Activated naive CD4-positive, alpha-beta T cell treated with anti-CD3 and anti-CD28 coated beads for 36 hours (primary cell): Measurements from ENCODE around the gene SLC9B2. TPM values are rescaled to one million over a fixed set of nuclear protein-coding genes. Genes with fewer than 3 reads are reported as not detected.

Experiments
- CTCF ChIA-PET: fragments of 350-600 bp; sonication (Branson Sonifier 250); formaldehyde crosslinking; loops from one replicate; lab custom pipeline; 2021; ENCODE audit warnings: antibody characterized with exemption; lab: Charles Lee
- DNase-seq: peaks from one replicate; pipeline ENCODE4 v3.0.0-alpha.2; 2020
- H3K27ac Mint-ChIP-seq: one replicate; pipeline ENCODE4 v1.8.0; 2021; ENCODE audit warnings: mild to moderate bottlenecking, mixed read lengths
- H3K27me3 Mint-ChIP-seq: one replicate; pipeline ENCODE4 v1.8.0; 2021; ENCODE audit warnings: low read depth, mixed read lengths
- H3K36me3 Mint-ChIP-seq: one replicate; pipeline ENCODE4 v1.8.0; 2021; ENCODE audit warnings: low read depth, mixed read lengths
- H3K4me1 Mint-ChIP-seq: one replicate; pipeline ENCODE4 v1.8.0; 2021; ENCODE audit warnings: low read depth, mixed read lengths
- H3K4me3 Mint-ChIP-seq: one replicate; pipeline ENCODE4 v1.8.0; 2021; ENCODE audit warnings: mild to moderate bottlenecking, moderate library complexity, mixed read lengths
- H3K9me3 Mint-ChIP-seq: one replicate; pipeline ENCODE4 v1.8.0; 2021; ENCODE audit warnings: mixed read lengths
- intact Hi-C: fragments of 100-400 bp; cut with micrococcal nuclease; formaldehyde crosslinking; loops from one replicate; pipeline ENCODE4 v1.15.1; 2023
- total RNA-seq, 2 experiments: library from RNA; stranded (reverse); gene quantifications; one replicate each; pipeline ENCODE4 v1.2.3, GENCODE V29; 2021

Gene SLC9B2
- total RNA-seq, 2 experiments from 2014 or later, result 26.7 to 28.6 TPM

DNA sequence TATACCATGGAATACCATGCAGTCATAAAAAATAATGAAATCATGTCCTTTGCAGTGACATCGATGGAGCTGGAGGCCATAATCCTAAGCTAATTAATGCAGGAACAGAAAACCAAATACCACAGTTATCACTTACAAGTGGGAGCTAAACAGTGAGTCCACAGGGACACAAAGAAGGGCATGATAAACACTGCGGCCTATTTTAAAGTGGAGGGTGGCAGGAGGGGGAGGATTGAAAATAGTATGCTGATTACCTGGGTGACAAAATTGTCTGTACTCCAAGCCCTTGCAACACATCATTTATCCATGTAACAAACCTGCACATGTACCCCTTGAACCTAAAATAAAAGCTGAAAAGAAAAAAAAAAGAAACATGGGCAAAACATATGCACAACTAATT, 40.4 kb downstream of the SLC9B2 start:
- no peak for DNase-seq
- Mint-ChIP-seq H3K27me3 (no peaks in the 10 kb centered on the region), H3K4me1 (no peaks in the 10 kb centered on the region), H3K36me3 (peaks cover 24% of the 10 kb centered on the region), H3K4me3 (no peak overlapping the region), H3K27ac (no peak overlapping the region), H3K9me3 (no peaks in the 10 kb centered on the region)
- intact Hi-C loops, result no loop called here
- CTCF ChIA-PET, result interaction anchor here (0.7 to 0.8 kb wide), 2 partner anchors 9 to 12 kb away, joined by 3 to 6 read pairs; no protein-coding TSS in a partner anchor

DNA sequence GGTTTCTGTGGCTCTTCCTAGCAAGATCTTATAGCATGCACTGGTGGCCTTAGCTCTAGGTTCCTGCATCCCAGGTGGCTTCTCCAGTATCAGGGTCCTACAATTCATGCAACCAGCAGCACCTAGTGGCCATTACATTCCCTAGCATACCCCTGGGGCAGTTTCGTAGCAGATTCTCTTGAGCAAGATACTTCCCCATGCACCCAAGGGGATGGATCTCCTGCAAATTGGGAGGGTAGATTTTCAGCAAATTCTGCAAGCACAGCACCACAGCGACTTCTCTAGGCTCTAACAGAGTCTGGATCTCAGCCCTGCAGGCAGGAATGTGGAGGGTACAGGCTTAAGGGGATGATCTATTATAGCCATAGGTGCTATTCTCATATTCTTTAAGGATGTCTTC, 44.0 kb downstream of the SLC9B2 start:
- Mint-ChIP-seq H3K4me3 (no peak overlapping the region), H3K4me1 (no peaks in the 10 kb centered on the region), H3K27me3 (no peaks in the 10 kb centered on the region), H3K9me3 (no peaks in the 10 kb centered on the region), H3K27ac (no peak overlapping the region), H3K36me3 (peaks cover 34% of the 10 kb centered on the region)
- intact Hi-C loops, result no loop called here
- CTCF ChIA-PET, result interaction anchor here (0.8 to 1.3 kb wide), 3 partner anchors 12 to 67 kb away, joined by 3 to 5 read pairs (median 4); partner anchors contain the start of gene BDH2
- DNase-seq, result peak; percentile 25

DNA sequence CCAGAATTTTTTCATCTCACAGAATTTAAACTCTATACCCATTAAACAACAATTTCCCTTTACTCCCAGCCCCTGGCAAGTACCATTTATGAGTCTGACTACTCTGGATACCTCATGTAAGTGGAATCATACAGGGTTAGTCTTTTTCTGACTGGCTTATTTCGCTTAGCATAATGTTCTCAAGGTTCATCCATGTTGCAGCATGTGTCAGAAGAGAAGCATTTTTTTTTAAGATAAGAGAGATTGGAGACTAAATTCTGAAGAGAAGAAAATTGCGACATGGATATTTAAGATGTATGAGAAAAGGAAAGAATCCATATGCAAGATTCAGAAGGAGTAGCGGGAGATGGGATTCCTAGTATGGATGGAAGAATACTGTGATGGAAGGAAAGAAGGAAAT, 45.8 kb downstream of the SLC9B2 start:
- H3K27ac Mint-ChIP-seq, result no peak overlapping the region
- no peaks in the 10 kb centered on the region for H3K9me3 Mint-ChIP-seq
- peaks cover 6% of the 10 kb centered on the region for H3K4me1 Mint-ChIP-seq
- DNase-seq, result no peak
- H3K27me3 Mint-ChIP-seq, result no peaks in the 10 kb centered on the region
- H3K36me3 Mint-ChIP-seq, result peaks cover 24% of the 10 kb centered on the region
- H3K4me3 Mint-ChIP-seq, result no peak overlapping the region
- intact Hi-C loops, result no loop called here
- CTCF ChIA-PET, result no interaction called here

DNA sequence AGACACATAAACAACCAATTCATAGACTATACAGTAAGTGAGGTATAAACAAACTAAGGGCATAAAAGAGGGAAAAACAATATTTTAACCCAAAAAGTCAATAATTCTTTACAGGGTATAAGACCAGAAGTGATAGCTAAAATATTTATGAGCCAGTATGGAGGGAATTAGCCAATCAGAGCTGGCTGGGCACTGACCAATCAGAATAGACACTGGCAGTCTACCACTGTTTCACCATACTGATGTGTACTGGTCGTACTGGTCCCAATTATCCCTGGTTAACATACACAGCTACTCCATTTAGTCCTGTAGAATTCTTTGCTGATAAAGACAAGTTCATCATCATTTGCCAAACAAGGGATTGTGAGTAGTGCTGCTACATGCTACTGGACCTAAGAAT, 47.3 kb downstream of the SLC9B2 start:
- peaks cover 9% of the 10 kb centered on the region for H3K4me1 Mint-ChIP-seq
- H3K9me3 Mint-ChIP-seq, result no peaks in the 10 kb centered on the region
- H3K4me3 Mint-ChIP-seq, result no peak overlapping the region
- intact Hi-C loops, result no loop called here
- H3K27me3 Mint-ChIP-seq, result no peaks in the 10 kb centered on the region
- no peak overlapping the region for H3K27ac Mint-ChIP-seq
- CTCF ChIA-PET, result interaction anchor here (1.0 to 3.5 kb wide), 3 partner anchors 18 to 70 kb away, joined by 3 to 11 read pairs (median 4); partner anchors contain the start of gene BDH2
- no peak for DNase-seq
- peaks cover 16% of the 10 kb centered on the region for H3K36me3 Mint-ChIP-seq

DNA sequence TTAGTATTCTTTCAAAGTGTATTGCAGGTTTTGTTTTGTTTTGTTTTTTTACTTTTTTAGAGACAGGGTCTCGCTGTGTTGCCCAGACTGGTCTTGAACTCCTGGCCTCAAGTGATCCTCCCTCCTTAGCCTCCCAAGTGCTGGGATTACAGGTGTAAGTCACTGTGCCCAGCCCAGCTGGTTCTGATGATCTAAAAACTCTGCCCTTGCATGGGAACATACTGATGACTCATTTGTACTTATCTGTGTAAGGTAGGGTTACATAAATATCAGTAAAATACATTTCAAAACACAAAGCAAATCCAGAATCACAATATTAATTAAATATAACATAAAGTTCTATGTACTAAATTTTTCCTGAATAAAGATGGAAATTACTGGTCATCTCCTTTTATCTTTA, 49.7 kb downstream of the SLC9B2 start:
- CTCF ChIA-PET, result interaction anchor here (3.5 kb wide), 1 partner anchor 64 kb away, joined by 11 read pairs; no protein-coding TSS in a partner anchor
- no peak overlapping the region for H3K4me3 Mint-ChIP-seq
- H3K27ac Mint-ChIP-seq, result no peak overlapping the region
- H3K36me3 Mint-ChIP-seq, result peaks cover 14% of the 10 kb centered on the region
- H3K27me3 Mint-ChIP-seq, result no peaks in the 10 kb centered on the region
- H3K4me1 Mint-ChIP-seq, result peaks cover 9% of the 10 kb centered on the region
- H3K9me3 Mint-ChIP-seq, result no peaks in the 10 kb centered on the region
- no peak for DNase-seq
- intact Hi-C loops, result no loop called here

DNA sequence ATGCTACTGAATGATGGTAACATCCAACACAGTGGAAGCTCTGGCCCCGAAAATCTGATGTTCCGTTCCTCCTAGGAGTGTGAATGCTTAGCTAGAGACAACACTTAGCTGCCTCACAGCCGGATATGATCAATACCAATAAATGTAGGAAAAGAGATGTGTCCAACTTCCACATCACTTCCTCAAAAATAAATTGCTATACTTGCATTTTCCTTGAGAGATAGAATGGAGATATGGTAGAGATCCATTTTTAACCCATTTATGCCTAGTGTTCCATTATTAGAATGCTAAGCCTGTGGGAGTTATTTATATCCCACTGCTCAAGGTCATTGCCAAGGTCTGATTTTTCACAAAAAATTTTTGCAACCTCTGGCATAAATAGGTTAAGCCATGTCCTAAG, 51.6 kb downstream of the SLC9B2 start:
- Mint-ChIP-seq H3K4me3 (no peak overlapping the region), H3K9me3 (no peaks in the 10 kb centered on the region), H3K27me3 (no peaks in the 10 kb centered on the region), H3K27ac (no peak overlapping the region), H3K36me3 (peaks cover 6% of the 10 kb centered on the region), H3K4me1 (peaks cover 14% of the 10 kb centered on the region)
- intact Hi-C loops, result no loop called here
- CTCF ChIA-PET, result interaction anchor here (1.1 kb wide), 1 partner anchor 67 kb away, joined by 7 read pairs; no protein-coding TSS in a partner anchor
- DNase-seq, result no peak

DNA sequence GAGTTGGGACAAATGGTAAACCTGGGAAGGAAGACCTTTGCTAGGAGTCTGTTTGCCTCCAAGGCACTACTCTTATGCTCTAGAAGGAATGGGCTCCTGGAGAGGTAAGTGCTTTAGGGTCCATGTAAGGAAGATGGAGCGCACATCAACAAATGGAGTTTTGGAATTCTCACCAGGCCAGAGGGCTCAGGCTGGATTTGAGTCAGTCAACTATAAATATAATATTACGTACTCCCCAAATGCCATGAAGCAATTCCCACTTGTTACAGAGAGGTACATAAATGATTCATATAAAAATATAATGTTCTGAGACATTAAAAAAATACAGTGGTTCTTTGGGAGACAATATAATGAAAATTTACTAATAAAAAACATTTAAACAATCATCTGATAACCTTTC, 55.4 kb downstream of the SLC9B2 start:
- DNase-seq, result no peak
- H3K27me3 Mint-ChIP-seq, result no peaks in the 10 kb centered on the region
- H3K4me3 Mint-ChIP-seq, result no peak overlapping the region
- H3K27ac Mint-ChIP-seq, result no peak overlapping the region
- intact Hi-C loops, result no loop called here
- CTCF ChIA-PET, result no interaction called here
- no peaks in the 10 kb centered on the region for H3K9me3 Mint-ChIP-seq
- H3K4me1 Mint-ChIP-seq, result peaks cover 26% of the 10 kb centered on the region
- H3K36me3 Mint-ChIP-seq, result peaks cover 5% of the 10 kb centered on the region

DNA sequence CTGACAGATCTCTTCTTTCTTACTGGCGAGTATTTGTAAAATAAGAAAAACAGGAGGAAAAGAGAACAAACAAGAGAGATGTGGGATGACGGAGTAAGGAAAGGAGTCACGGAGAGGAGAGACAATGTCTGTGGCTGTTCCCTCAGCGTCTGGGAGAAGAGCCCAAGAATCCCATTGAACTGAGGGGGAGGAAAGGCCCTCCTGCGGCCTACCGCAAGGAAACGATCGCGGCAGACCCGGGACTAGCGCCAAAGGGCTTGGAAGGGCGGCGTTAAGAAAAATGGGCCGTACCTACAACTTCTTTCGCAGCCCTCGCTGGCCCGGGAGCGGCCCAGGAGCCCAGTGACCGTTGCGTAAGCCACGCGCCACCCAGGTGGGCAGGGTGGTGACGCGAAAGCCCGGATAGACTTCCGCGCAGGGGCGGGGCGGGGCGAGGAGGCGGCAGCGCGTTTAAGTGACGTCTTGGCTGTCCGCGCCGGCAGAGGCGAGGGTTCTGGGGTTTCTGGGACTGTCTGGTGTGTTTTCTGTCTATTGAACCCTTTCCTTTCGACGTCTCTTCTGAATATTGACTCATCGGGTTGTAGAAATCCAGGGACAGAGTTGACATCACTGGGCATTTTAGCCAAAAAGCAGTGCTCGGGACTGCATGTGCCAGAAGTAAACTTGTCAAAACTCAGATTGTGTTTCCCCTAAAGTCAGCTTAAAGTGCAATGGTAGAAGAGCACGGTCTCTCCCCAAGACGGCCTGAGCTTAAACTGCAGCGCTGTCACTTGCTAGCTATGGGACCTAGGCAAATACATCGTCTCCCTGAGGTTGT, 57.0 kb downstream of the SLC9B2 start, which contains the start of gene SLC9B1:
SLC9B1 (minus strand) TSS at position 398 of the 817 bp plus-strand sequence. CDS start 27,994 bp downstream, outside the sequence.
- CTCF ChIA-PET, result interaction anchor here (0.5 to 1.5 kb wide), 5 partner anchors 9 to 584 kb away, joined by 3 to 4 read pairs (median 3); partner anchors contain the start of gene BDH2
- H3K4me1 Mint-ChIP-seq, result peaks cover 20% of the 10 kb centered on the region
- peak within 1 kb of the TSS; percentile 97 for H3K27ac Mint-ChIP-seq
- H3K36me3 Mint-ChIP-seq, result no peaks in the 10 kb centered on the region
- intact Hi-C loops, result loop anchor here (1.0 kb wide), 9 partner anchors 56 to 674 kb away; partner anchors contain the start of genes BDH2, CENPE, MANBA and SLC39A8
- no peaks in the 10 kb centered on the region for H3K9me3 Mint-ChIP-seq
- no peaks in the 10 kb centered on the region for H3K27me3 Mint-ChIP-seq
- DNase-seq, result peak; percentile 96
- H3K4me3 Mint-ChIP-seq, result peak within 1 kb of the TSS; percentile 96

DNA sequence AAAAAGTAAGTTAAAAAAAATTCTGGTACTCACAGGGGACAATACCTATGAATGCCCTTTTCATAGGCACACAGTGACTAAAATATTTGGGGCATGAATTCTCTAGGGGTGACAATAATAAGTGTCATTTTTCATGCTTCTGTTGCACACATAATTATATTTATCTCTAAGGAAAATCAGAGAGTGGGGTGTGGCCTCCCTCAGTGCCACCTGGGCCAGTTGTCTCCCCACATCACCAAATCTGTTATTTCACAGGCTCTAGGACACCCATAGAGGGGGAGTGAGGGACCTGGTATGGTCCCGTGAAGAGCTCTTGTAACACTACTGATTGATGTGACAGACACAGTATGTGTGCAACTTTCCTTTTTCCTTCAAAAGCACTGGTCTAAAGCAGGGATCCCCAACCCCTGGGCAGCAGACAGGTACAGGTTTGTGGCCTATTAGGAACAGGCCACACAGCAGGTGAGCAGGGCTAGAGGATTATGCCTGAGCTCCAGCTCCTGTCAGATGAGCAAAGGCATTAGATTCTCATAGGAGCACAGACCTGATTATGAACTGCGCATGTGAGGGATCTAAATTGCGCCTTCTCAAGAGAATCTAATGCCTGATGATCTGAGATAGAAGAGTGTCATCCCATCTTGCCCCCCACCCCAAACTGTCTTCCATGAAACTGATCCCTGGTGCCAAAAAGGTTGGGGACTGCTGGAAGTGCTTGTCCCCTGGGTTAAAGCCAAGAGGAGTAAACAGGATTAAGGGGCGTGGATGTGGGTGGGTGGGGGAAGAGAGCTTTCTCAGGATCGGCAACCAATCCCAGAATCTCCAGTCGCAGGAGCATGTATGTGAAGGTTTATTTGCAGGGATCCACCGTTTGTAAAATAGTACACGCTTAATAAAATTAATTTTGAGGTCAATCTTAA, 57.9 kb downstream of the SLC9B2 start:
- intact Hi-C loops, result loop anchor here (1.0 kb wide), 8 partner anchors 57 to 673 kb away; partner anchors contain the start of genes BDH2, CENPE, MANBA and SLC39A8
- Mint-ChIP-seq H3K4me1 (peaks cover 20% of the 10 kb centered on the region), H3K36me3 (no peaks in the 10 kb centered on the region), H3K4me3 (peak overlapping the region; percentile 96), H3K27me3 (no peaks in the 10 kb centered on the region), H3K27ac (peak overlapping the region; percentile 97), H3K9me3 (no peaks in the 10 kb centered on the region)
- no peak for DNase-seq
- CTCF ChIA-PET, result interaction anchor here (0.5 to 1.5 kb wide), 6 partner anchors 9 to 583 kb away, joined by 3 to 4 read pairs (median 4); partner anchors contain the start of gene BDH2

DNA sequence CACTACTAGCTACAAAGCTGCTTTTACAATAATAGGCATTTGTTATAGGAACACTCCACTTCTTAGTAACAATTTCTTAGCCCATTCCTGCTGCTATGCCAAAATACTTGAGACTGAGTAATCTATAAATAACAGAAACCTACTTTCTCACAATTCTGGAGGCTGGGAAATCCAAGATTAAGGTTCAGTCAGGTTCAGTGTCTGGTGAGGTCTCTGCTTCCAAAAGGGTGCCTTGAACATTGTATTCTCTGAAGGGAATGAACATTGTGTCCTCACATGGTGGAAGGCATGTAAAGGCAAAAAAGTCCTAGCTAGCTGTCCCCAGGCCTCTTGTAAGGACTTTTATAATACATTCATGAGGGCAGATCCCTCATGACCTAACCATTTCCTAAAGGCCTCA, 64.0 kb downstream of the SLC9B2 start:
- Mint-ChIP-seq H3K27me3 (no peaks in the 10 kb centered on the region), H3K4me3 (no peak overlapping the region), H3K36me3 (no peaks in the 10 kb centered on the region), H3K4me1 (no peaks in the 10 kb centered on the region), H3K9me3 (no peaks in the 10 kb centered on the region), H3K27ac (no peak overlapping the region)
- no peak for DNase-seq
- intact Hi-C loops, result no loop called here
- CTCF ChIA-PET, result interaction anchor here (0.8 kb wide), 1 partner anchor 79 kb away, joined by 4 read pairs; no protein-coding TSS in a partner anchor

DNA sequence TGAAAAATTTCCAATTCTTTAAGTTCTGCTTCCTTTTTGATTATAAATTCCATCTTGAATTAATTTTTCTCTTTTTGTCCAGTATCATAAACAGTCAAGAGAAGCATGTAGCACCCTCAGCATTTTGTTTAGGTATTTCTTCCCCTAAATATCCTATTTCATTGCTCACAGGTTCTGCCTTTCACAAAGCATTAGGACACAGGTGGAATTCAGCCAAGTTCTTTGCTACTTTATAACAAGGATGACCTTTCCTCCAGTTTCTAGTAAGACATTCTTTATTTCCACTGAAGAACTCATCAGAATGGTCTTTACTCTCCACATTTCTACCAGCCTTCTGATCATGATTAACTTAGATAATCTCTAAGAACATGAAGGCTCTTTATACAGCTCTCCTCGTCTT, 64.5 kb downstream of the SLC9B2 start:
- Mint-ChIP-seq H3K9me3 (no peaks in the 10 kb centered on the region), H3K4me3 (no peak overlapping the region), H3K27me3 (no peaks in the 10 kb centered on the region), H3K4me1 (no peaks in the 10 kb centered on the region), H3K27ac (no peak overlapping the region), H3K36me3 (no peaks in the 10 kb centered on the region)
- no peak for DNase-seq
- intact Hi-C loops, result no loop called here
- CTCF ChIA-PET, result interaction anchor here (0.8 kb wide), 1 partner anchor 79 kb away, joined by 4 read pairs; no protein-coding TSS in a partner anchor
